ENCODE measurements around the gene KRTDAP.

DNA sequence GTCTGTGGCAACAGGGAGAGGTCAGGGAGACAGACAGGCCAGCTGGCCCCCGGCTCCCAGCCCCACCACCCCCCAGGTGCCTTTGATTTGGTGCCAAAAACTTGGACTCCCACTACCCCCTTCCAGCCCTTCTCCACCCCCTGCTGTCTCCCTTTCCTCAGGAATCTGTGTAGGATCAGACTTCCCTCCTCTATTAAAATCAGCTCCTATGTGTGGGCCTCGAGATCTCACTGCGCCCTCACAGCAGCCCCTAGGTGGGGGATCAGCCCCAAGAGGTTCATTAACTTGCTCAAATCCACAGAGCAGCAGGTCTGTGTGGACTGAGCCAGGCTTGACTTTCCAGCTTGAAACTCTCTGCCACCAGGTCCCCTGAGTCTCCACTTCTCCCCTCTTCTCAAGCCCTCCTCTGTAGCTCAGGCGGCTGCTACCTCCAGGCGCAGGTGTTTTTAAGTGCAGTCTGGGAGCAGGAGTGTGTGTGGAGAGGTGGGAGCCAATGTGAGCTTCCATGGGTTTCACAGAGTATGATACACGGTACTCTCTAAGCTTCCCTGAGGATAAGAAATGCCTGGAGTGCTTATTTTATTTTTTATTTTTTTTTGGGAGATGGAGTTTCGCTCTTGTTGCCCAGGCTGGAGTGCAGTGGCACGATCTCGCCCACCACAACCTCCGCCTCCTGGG lies 44.7 kb upstream of the KRTDAP start:
- TF ChIP-seq POLR2A (IDR thresholded peaks at IDR 0.05; ENCODE audit: low read length) (no peak), GATA1 (IDR thresholded peaks at IDR 0.05; ENCODE audit: low read depth, low read length) (no peak)

All from erythroblast (primary cell).